ENCODE results near the gene MAF. TPM values are rescaled to one million over a fixed set of nuclear protein-coding genes. Genes with fewer than 3 reads are reported as not detected.

MAF gene
- total RNA-seq, 2 experiments from 2014 or later: 36.0 to 36.2 TPM

GRCh38 chr16:79645701-79646100 lies 45.2 kb upstream of the MAF start:
- POLR2A ChIA-PET: no interaction called here
- H3K36me3 Mint-ChIP-seq (ENCODE audit: low read depth): no peaks in the 10 kb centered on the region
- no peak overlapping the region for H3K4me3 ChIP-seq (ENCODE audit: low read length)
- no peaks in the 10 kb centered on the region for H3K27me3 Mint-ChIP-seq
- no peaks in the 10 kb centered on the region for H3K36me3 ChIP-seq (ENCODE audit: insufficient read depth, low read length)
- ATAC-seq (ENCODE audit: poor library complexity) (no peak), DNase-seq (no peak)
- peaks cover 9% of the 10 kb centered on the region for H3K4me1 Mint-ChIP-seq (ENCODE audit: low read depth)
- no peaks in the 10 kb centered on the region for H3K9me3 ChIP-seq (ENCODE audit: control insufficient read depth in 1 of 2, insufficient read depth in 1 of 2, low read length in 2 of 2)
- CTCF ChIA-PET: no interaction called here
- H3K27me3 ChIP-seq (ENCODE audit: control insufficient read depth in 1 of 2, insufficient read depth in 2 of 2, low read length in 2 of 2): no peaks in the 10 kb centered on the region
- no peak overlapping the region for H3K27ac ChIP-seq (ENCODE audit: low read depth in 1 of 2, low read length in 2 of 2)
- intact Hi-C loops (cut with DNase I, micrococcal nuclease): no loop called here
- peaks cover 12% of the 10 kb centered on the region for H3K4me1 ChIP-seq (ENCODE audit: insufficient read depth, low read length)
- TF ChIP-seq CTCF (IDR thresholded peaks at IDR 0.05): no peak
- H3K27ac Mint-ChIP-seq: no peak overlapping the region
- H3K4me3 Mint-ChIP-seq: no peak overlapping the region
- H3K9me3 Mint-ChIP-seq: no peaks in the 10 kb centered on the region

- no peak for DNase-seq
- Mint-ChIP-seq H3K36me3 (ENCODE audit: low read depth) (no peaks in the 10 kb centered on the region), H3K27me3 (no peaks in the 10 kb centered on the region), H3K9me3 (no peaks in the 10 kb centered on the region), H3K4me1 (ENCODE audit: low read depth) (peaks cover 15% of the 10 kb centered on the region), H3K27ac (no peak overlapping the region), H3K4me3 (no peak overlapping the region)
- Histone ChIP-seq H3K27me3 (ENCODE audit: control insufficient read depth in 1 of 2, insufficient read depth in 2 of 2, low read length in 2 of 2) (no peaks in the 10 kb centered on the region), H3K4me3 (ENCODE audit: low read length) (no peak overlapping the region), H3K4me1 (ENCODE audit: insufficient read depth, low read length) (peaks cover 18% of the 10 kb centered on the region), H3K27ac (ENCODE audit: low read depth in 1 of 2, low read length in 2 of 2) (no peak overlapping the region), H3K36me3 (ENCODE audit: insufficient read depth, low read length) (no peaks in the 10 kb centered on the region), H3K9me3 (ENCODE audit: control insufficient read depth in 1 of 2, insufficient read depth in 1 of 2, low read length in 2 of 2) (no peaks in the 10 kb centered on the region)
- ChIA-PET POLR2A (no interaction called here), CTCF (no interaction called here)
- TF ChIP-seq CTCF (IDR thresholded peaks at IDR 0.05): no peak
- intact Hi-C loops (cut with DNase I, micrococcal nuclease): no loop called here
- no peak for ATAC-seq (ENCODE audit: poor library complexity)
Observed at GRCh38 chr16:79644971-79645667, 44.6 kb upstream of the MAF start.

GRCh38 chr16:79642652-79643051 lies 42.1 kb upstream of the MAF start:
- H3K36me3 Mint-ChIP-seq (ENCODE audit: low read depth): no peaks in the 10 kb centered on the region
- no peak for TF ChIP-seq CTCF (IDR thresholded peaks at IDR 0.05)
- Histone ChIP-seq H3K4me3 (ENCODE audit: low read length) (no peak overlapping the region), H3K27me3 (ENCODE audit: control insufficient read depth in 1 of 2, insufficient read depth in 2 of 2, low read length in 2 of 2) (no peaks in the 10 kb centered on the region), H3K4me1 (ENCODE audit: insufficient read depth, low read length) (peaks cover 27% of the 10 kb centered on the region), H3K27ac (ENCODE audit: low read depth in 1 of 2, low read length in 2 of 2) (no peak overlapping the region), H3K9me3 (ENCODE audit: control insufficient read depth in 1 of 2, insufficient read depth in 1 of 2, low read length in 2 of 2) (no peaks in the 10 kb centered on the region), H3K36me3 (ENCODE audit: insufficient read depth, low read length) (no peaks in the 10 kb centered on the region)
- H3K27me3 Mint-ChIP-seq: no peaks in the 10 kb centered on the region
- H3K27ac Mint-ChIP-seq: no peak overlapping the region
- ChIA-PET POLR2A (no interaction called here), CTCF (interaction anchor here (1.2 kb wide), 1 partner anchor 40 kb away, joined by 3 read pairs; no protein-coding TSS in a partner anchor)
- no peaks in the 10 kb centered on the region for H3K9me3 Mint-ChIP-seq
- H3K4me1 Mint-ChIP-seq (ENCODE audit: low read depth): peaks cover 19% of the 10 kb centered on the region
- DNase-seq: no peak
- intact Hi-C loops (cut with DNase I, micrococcal nuclease): no loop called here
- no peak for ATAC-seq (ENCODE audit: poor library complexity)
- no peak overlapping the region for H3K4me3 Mint-ChIP-seq

Data from CD4-positive, alpha-beta T cell (primary cell).